Vagina (tissue), 2 donors: ENCODE results near the gene HIGD2B.

Experiments used
- CTCF ChIP-seq, 3 experiments: fragments of 450-650 bp in 2 of 3; fragments of 200-600 bp in 1 of 3; sonication (generic) in 1 of 3; IDR thresholded peaks; one replicate each; pipeline ENCODE4 v1.5.1; 2017 to 2019; ENCODE audit warnings: antibody characterized with exemption in 3 of 3, mild to moderate bottlenecking in 2 of 3, moderate library complexity in 2 of 3
- POLR2A ChIP-seq, 2 donors: fragments of 450-650 bp; IDR thresholded peaks; one replicate each; pipeline ENCODE4 v1.6.1; 2017; ENCODE audit warnings: antibody characterized with exemption in 2 of 2, mild to moderate bottlenecking in 2 of 2, moderate library complexity in 2 of 2

GRCh38 chr15:72724028-72724427, 38.0 kb upstream of the HIGD2B start:
- TF ChIP-seq POLR2A (IDR thresholded peaks at IDR 0.05): no peak
- TF ChIP-seq CTCF (IDR thresholded peaks at IDR 0.05): no peak
